Neural cell (in vitro differentiated cells): ENCODE measurements around the gene AGPS. TPM values are rescaled to one million over a fixed set of nuclear protein-coding genes. Genes with fewer than 3 reads are reported as not detected.

Source experiments
- H2AFZ ChIP-seq: fragments of 200-600, 300-800 bp; sonication (generic), shearing (Covaris generic); 2 replicates; pipeline ENCODE4 v1.6.0; 2014; ENCODE audit warnings: low read depth, mild to moderate bottlenecking, antibody characterized with exemption, low read length, moderate library complexity
- H3F3A ChIP-seq: fragments of 200-600 bp; shearing (Covaris generic); 2 replicates; pipeline ENCODE4 v1.6.1; 2016; ENCODE audit warnings: mild to moderate bottlenecking, moderate library complexity, mixed read lengths, antibody characterized with exemption, low read length; ENCODE audit not compliant: insufficient read depth, poor library complexity, severe bottlenecking
- H3K27ac ChIP-seq: fragments of 200-600, 300-800 bp; sonication (generic), shearing (Covaris generic); 2 replicates; pipeline ENCODE4 v1.5.1; 2014; ENCODE audit warnings: mild to moderate bottlenecking, low read length, moderate library complexity
- H3K27me3 ChIP-seq: fragments of 300-800, 200-600 bp; sonication (generic), shearing (Covaris generic); 2 replicates; pipeline ENCODE4 v1.6.0; 2014; ENCODE audit warnings: mild to moderate bottlenecking, low read depth, low read length, moderate library complexity; ENCODE audit not compliant: insufficient read depth
- H3K36me3 ChIP-seq: fragments of 300-800, 200-600 bp; sonication (generic), shearing (Covaris generic); 2 replicates; pipeline ENCODE4 v1.5.1; 2014; ENCODE audit warnings: mild to moderate bottlenecking, antibody characterized with exemption, low read length, moderate library complexity; ENCODE audit not compliant: insufficient read depth
- H3K4me2 ChIP-seq: fragments of 300-800, 200-600 bp; sonication (generic), shearing (Covaris generic); 2 replicates; pipeline ENCODE4 v1.6.0; 2014; ENCODE audit warnings: mild to moderate bottlenecking, low read length
- H3K4me3 ChIP-seq: fragments of 300-800, 200-600 bp; sonication (generic), shearing (Covaris generic); 2 replicates; pipeline ENCODE4 v1.5.1; 2014; ENCODE audit warnings: mild to moderate bottlenecking, low read length, moderate library complexity
- H3K79me2 ChIP-seq: fragments of 200-600 bp; shearing (Covaris generic); replicated peaks from 2 replicates; pipeline ENCODE4 v1.6.0; 2014; ENCODE audit warnings: mild to moderate bottlenecking, low read length, moderate library complexity; ENCODE audit not compliant: insufficient read depth
- H3K9ac ChIP-seq: fragments of 300-800, 200-600 bp; sonication (generic), shearing (Covaris generic); 2 replicates; pipeline ENCODE4 v1.6.1; 2016; ENCODE audit warnings: mild to moderate bottlenecking, low read length, mixed read lengths
- H3K9me2 ChIP-seq: fragments of 200-600 bp; shearing (Covaris generic); 2 replicates; pipeline ENCODE4 v1.6.1; 2016; ENCODE audit warnings: mild to moderate bottlenecking, low read length, mixed read lengths; ENCODE audit not compliant: insufficient read depth
- H3K9me3 ChIP-seq: fragments of 200-600, 300-800 bp; sonication (generic), shearing (Covaris generic); 2 replicates; pipeline ENCODE4 v1.6.1; 2016; ENCODE audit warnings: mild to moderate bottlenecking, mixed run types, low read length, moderate library complexity, mixed read lengths
- H4K20me1 ChIP-seq: fragments of 200-600 bp; shearing (Covaris generic); 2 replicates; pipeline ENCODE4 v1.6.1; 2016; ENCODE audit warnings: mild to moderate bottlenecking, mixed run types; ENCODE audit not compliant: insufficient read depth
- CTCF ChIP-seq: fragments of 450-650 bp; IDR thresholded peaks from 2 replicates; pipeline ENCODE4 v1.5.1; 2014; ENCODE audit warnings: antibody characterized with exemption, mild to moderate bottlenecking, moderate library complexity; ENCODE audit not compliant: poor library complexity, severe bottlenecking
- EP300 ChIP-seq: fragments of 450-650 bp; conservative IDR thresholded peaks from 2 replicates; pipeline ENCODE4 v1.6.1; 2014; ENCODE audit warnings: antibody characterized with exemption, mild to moderate bottlenecking, moderate library complexity; ENCODE audit not compliant: poor library complexity, severe bottlenecking
- EZH2 ChIP-seq: fragments of 200-600, 300-800 bp; shearing (Covaris generic), sonication (generic); IDR thresholded peaks from 2 replicates; pipeline ENCODE4 v1.6.1; 2014; ENCODE audit warnings: antibody characterized with exemption, low read length, borderline replicate concordance, mild to moderate bottlenecking; ENCODE audit not compliant: insufficient read depth, poor library complexity, severe bottlenecking
- MXI1 ChIP-seq: fragments of 450-650 bp; conservative IDR thresholded peaks from 2 replicates; pipeline ENCODE4 v1.6.1; 2014; ENCODE audit warnings: antibody characterized with exemption, mild to moderate bottlenecking; ENCODE audit not compliant: poor library complexity, severe bottlenecking
- POLR2AphosphoS5 ChIP-seq: IDR thresholded peaks from 2 replicates; pipeline ENCODE4 v1.6.1; 2012
- RAD21 ChIP-seq: fragments of 450-650 bp; conservative IDR thresholded peaks from 2 replicates; pipeline ENCODE4 v1.6.1; 2014; ENCODE audit warnings: antibody characterized with exemption, mild to moderate bottlenecking, moderate library complexity
- REST ChIP-seq: IDR thresholded peaks from 2 replicates; pipeline ENCODE4 v1.6.1; 2012; ENCODE audit warnings: borderline replicate concordance
- SMC3 ChIP-seq: fragments of 450-650 bp; conservative IDR thresholded peaks from 2 replicates; pipeline ENCODE4 v1.6.1; 2014; ENCODE audit warnings: antibody characterized with exemption, mild to moderate bottlenecking, moderate library complexity; ENCODE audit not compliant: poor library complexity
- TAF1 ChIP-seq: IDR thresholded peaks from 2 replicates; pipeline ENCODE4 v1.6.1; 2012; ENCODE audit warnings: low read depth
- polyA plus RNA-seq: library from polyadenylated mRNA; depleted of rRNA; stranded (reverse); fragments of >200 nt; gene quantifications from 2 replicates; pipeline ENCODE4 v1.2.3, GENCODE V29; 2014

The AGPS gene
- polyA plus RNA-seq, 1 donor from 2014 or later = 31.0 TPM

GRCh38 chr2:177391822-177392372, 676 bp upstream of the AGPS start:
- no peak overlapping the region for H3K27ac ChIP-seq
- H4K20me1 ChIP-seq = no peaks in the 10 kb centered on the region
- peak overlapping the region; percentile 89 for H2AFZ ChIP-seq
- TF ChIP-seq MXI1 (no peak), EP300 (no peak), CTCF (no peak), POLR2AphosphoS5 (no peak), EZH2 (no peak), RAD21 (no peak), REST (no peak), SMC3 (no peak), TAF1 (no peak)
- no peaks in the 10 kb centered on the region for H3K36me3 ChIP-seq
- H3K79me2 ChIP-seq = peaks cover 28% of the 10 kb centered on the region
- peak overlapping the region; percentile 40 for H3K4me2 ChIP-seq
- peak overlapping the region; percentile 81 for H3K9ac ChIP-seq
- H3K9me3 ChIP-seq = no peaks in the 10 kb centered on the region
- peak overlapping the region; percentile 91 for H3K4me3 ChIP-seq
- H3F3A ChIP-seq = no peaks in the 10 kb centered on the region
- no peaks in the 10 kb centered on the region for H3K9me2 ChIP-seq
- H3K27me3 ChIP-seq = no peaks in the 10 kb centered on the region

- Histone ChIP-seq H3K79me2 (peaks cover 32% of the 10 kb centered on the region), H3K9me2 (no peaks in the 10 kb centered on the region), H3F3A (no peaks in the 10 kb centered on the region), H4K20me1 (no peaks in the 10 kb centered on the region), H3K4me2 (peak overlapping the region; percentile 83), H3K27me3 (no peaks in the 10 kb centered on the region), H3K9ac (peak overlapping the region; percentile 81), H3K27ac (peak overlapping the region; percentile 23), H3K36me3 (no peaks in the 10 kb centered on the region), H2AFZ (peak overlapping the region; percentile 89), H3K9me3 (no peaks in the 10 kb centered on the region), H3K4me3 (peak overlapping the region; percentile 91)
- TF ChIP-seq EP300 = no peak
- no peak for TF ChIP-seq REST
- no peak for TF ChIP-seq CTCF
- no peak for TF ChIP-seq MXI1
- no peak for TF ChIP-seq EZH2
- TF ChIP-seq RAD21 = no peak
- no peak for TF ChIP-seq POLR2AphosphoS5
- TF ChIP-seq TAF1 = no peak
- TF ChIP-seq SMC3 = no peak
Measured at GRCh38 chr2:177393203-177393755, 706 bp downstream of the AGPS start.
